Stimulated activated CD4-positive, alpha-beta T cell treated with anti-CD3 and anti-CD28 coated beads, Interleukin-4, amount 100 ng/mL, for 24 hours (primary cell): Measurements from ENCODE around the gene PPIP5K2.
"Not testable (repeated sequence)": the region's sequence is repeated elsewhere in the genome, so short reads cannot be mapped to it uniquely, and the experiment has no call there.

Experiments
- DNase-seq: peaks from one replicate; pipeline ENCODE4 v3.0.0-alpha.2; 2020

PPIP5K2 gene

DNA sequence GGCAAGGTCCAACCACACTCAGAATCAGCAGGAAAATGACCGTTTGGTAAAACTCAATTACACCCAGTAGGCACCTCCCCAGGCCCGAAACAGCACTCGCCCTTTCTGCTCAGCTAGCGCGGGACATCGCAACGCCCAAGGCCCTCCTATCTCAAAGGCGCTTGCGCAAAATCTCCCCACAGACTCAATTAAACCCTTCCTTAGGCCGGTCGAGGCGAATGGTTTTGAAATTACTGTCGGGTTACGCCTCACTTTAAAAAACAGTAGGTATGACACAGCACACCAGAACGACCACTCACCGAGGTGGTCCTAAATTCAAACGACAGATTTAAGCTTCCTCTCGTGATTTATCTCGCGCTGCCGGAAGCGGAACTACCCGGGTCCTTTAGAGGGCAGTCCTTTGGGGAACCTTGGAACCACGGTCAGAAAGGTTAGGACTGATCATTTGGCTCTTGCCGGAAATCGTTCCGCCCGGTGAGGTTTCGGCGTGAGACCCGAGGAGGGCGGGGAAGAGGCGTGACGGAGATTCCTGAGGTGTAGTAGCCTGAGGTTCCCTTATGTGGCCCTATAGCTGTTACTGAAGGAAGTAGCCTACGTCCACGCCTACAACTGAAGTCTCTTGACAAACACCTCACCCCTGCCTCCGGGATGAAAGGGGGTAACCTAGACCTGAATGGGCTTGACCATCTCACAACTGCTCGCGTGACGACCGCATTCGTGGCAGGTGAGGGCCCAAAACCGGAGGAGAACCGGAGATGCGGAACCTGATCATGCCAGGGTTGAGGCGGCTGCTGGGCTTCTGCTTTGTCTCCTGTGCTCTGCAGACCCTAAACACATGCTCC, at the start of gene PPIP5K2, which contains the start of gene GIN1:
Gene PPIP5K2, plus strand, starts transcription at position 537 of the 842 bp plus-strand sequence. CDS start 9,289 bp downstream, outside the sequence.
Gene GIN1, minus strand, starts transcription at position 374 of the 842 bp plus-strand sequence. CDS start 11,431 bp downstream, outside the sequence.
- peak; percentile 98 for DNase-seq

- not testable (repeated sequence) for DNase-seq
Observed at GRCh38 chr5:103073500-103073899, 46.6 kb upstream of the PPIP5K2 start.

GRCh38 chr5:103075442-103075841, 44.7 kb upstream of the PPIP5K2 start:
- no peak for DNase-seq

- no peak for DNase-seq
Observed at GRCh38 chr5:103079796-103080195, 40.3 kb upstream of the PPIP5K2 start.

DNA sequence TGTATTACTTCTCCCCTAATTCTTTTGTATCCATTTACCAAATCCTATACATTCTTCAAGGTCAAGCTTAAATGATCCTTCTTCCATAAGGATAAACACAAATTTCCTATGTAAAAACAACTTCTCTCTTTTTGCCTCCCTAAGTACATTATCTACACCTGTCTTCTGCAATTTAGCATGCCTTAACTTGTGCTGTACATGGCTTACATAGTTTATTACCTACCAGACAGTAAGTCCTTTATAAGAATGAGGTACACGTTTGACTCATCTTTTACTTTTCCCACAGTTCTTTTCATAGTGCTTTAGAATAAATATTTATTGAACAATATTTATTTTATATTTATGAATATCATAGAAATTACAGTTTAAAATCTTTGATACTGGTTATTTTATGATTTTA, 33.6 kb upstream of the PPIP5K2 start:
- no peak for DNase-seq

- DNase-seq: no peak
Observed at GRCh38 chr5:103089272-103089671, 30.8 kb upstream of the PPIP5K2 start.

DNA sequence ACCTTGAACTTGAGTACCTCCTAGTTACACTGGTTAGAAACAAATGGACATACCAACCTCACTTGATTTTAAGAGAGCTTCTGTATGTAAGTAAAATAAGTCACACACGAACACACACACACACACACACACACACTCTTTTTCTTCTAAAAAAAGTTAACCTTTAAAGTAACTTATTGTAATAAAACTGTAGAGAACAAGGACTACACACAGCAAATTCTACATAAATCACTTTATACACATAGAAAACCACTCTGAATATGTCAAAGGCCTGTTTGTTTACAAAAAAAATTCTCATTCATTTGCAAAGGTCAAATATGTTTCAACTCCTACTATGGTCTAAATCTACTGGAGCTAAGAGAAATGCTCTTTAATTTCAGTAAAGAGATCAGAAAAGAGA, 29.3 kb upstream of the PPIP5K2 start:
- no peak for DNase-seq

DNA sequence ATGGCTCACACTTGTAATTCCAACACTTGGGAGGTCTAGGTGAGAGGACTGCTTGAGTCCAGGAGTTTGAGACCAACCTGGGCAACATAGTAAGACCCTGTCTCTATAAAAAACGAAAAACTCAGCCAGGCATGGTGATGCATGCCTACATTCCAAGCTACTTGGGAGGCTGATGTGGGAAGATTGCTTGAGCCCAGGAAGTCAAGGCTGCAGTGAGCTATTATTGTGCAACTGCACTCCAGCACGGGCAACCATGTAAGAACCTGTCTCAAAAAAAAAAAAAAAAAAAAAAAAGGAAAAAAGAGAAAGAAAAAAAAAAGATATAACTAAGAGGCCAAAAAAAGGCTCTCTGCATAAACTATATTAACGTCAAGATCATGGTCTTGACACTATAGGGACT, 27.4 kb upstream of the PPIP5K2 start:
- no peak for DNase-seq

- DNase-seq: no peak
Observed at GRCh38 chr5:103093727-103094126, 26.4 kb upstream of the PPIP5K2 start.

DNA sequence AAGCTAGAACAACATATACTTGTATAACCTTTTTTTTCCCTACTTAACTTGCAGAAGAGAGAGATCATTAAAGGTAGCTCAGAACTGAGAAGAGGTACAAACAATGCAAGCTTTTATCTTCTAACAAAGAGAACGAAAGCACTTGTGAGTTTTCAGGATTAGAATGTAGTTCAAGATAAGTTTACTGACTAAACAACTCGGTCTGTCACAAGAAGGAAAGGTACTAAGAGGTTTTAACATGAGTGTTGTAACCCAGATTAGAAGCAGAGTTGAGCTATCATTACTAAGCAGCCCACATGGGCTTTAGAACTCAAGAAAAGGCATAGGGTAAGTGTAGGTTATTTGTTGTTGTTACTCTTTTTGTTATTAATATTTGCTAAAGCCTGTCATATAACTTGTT, 25.4 kb upstream of the PPIP5K2 start:
- no peak for DNase-seq

GRCh38 chr5:103098993-103099392, 21.1 kb upstream of the PPIP5K2 start:
- no peak for DNase-seq

DNA sequence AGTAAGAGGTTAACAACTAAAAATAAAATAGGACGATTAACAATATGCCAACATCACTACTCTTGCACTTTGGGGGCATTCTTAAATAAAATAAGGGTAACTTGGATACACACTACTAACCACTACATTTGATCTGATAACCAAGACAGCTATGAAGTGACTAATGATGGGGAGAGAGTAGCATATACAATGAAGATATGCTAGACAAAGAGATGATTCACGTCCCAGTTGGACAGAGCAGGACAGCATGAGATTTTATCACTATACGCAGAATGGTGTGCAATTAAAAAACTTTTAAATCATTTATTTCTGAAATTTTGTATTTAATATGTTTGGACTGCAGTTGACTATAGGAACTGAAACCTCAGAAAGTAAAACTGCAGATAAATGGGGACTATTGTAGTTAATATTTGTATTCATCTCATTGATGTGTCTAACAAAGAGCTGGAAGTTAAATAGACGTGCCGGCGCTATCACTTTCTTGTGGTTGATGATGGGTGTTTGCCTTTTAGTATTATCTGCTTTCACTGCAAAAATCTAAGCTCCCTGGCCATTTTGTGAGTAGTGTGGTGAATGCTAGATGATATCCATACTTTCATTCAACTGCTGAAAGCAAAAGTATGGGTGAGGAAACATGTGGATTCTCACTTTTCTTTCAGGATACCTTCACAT, 18.9 kb upstream of the PPIP5K2 start:
- no peak for DNase-seq

- no peak for DNase-seq
Observed at GRCh38 chr5:103102234-103102633, 17.9 kb upstream of the PPIP5K2 start.

DNA sequence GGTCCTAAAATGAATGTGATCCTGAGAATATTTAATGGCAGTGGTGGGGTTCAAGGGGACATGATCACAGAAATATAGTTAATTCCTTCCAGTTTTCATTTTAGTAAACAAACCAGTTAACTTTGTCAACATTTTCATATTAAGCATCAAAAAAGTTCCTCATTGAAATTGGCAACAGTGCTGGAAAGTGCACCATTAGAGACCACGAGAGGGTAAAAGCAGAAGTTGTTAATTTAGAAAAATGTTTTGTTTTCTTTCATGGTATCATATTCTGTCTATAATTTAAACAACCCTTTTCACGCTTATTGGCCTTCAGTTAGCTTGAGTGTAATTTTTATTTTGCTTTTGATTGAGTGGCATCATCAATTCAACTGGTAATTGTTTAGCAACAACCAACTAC, 12.0 kb upstream of the PPIP5K2 start:
- no peak for DNase-seq

GRCh38 chr5:103109277-103109676, 10.8 kb upstream of the PPIP5K2 start:
- no peak for DNase-seq

- no peak for DNase-seq
Observed at GRCh38 chr5:103110403-103110802, 9.7 kb upstream of the PPIP5K2 start.

DNA sequence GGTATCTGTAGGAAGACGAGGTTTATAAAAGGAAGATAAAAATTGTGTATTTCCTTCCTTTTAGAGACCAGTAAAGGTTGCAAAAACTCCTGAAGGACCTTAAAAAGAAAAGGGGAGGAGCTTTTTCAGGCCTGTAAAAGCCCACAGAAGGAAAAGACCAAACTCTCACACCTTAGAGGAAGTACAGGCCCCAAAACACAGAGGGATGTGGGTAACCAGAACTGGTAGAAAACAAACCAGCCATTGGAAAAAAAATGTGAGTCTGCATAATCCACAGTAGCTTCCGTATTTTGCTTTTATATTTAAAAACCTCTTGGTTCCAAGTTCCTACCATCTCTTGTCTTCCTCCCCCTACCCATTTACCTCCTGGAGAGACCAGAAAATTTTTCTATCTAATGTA, 8.6 kb upstream of the PPIP5K2 start:
- no peak for DNase-seq

- DNase-seq: no peak
Observed at GRCh38 chr5:103112910-103113309, 7.2 kb upstream of the PPIP5K2 start.

- no peak for DNase-seq
Observed at GRCh38 chr5:103114440-103114839, 5.7 kb upstream of the PPIP5K2 start.

DNA sequence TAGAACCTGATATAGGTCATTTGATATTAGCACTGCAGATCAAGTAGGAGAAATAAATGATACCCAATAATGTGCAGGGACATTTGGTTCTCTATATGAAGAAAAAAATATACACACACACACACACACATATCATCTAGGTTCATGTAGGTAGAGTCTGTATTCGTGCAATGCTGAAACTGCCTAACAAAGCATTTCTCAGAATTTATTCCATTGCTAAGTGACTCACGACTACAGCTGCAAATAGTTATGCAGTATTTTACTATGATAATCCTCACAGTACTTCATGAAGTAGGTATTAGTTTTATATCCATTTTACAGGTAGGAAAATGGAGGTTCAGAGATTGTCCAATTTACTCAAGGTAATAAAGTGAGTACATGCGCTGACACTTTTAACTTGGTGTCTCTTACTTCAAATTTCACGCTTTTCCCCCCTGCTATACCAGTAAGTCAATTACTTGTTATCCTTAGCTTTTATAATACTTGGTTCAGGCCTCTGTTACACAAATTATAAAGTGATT, 2.6 kb upstream of the PPIP5K2 start:
- DNase-seq: no peak

- no peak for DNase-seq
Observed at GRCh38 chr5:103119070-103119764, 884 bp upstream of the PPIP5K2 start.

- no peak for DNase-seq
Observed at GRCh38 chr5:103120607-103121200, 603 bp downstream of the PPIP5K2 start.

DNA sequence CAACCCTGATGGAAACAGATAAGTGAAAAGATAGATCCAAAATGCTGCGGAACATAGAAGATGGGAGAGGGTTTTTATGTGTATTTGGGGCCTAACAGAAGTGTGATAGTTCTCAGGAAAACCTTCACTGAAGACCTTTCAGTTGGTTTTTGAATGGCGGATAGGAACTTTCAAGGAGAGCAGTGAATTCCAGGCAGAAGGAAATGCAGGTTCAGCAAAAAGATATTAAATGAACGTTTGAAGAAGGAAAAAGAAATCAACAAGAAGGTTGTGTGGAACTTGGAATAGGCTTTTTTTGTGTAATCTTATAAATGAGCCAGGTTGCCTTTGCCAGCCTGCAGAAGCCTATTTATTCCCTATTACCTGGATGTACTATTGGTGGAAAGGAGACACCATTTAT, 2.1 kb downstream of the PPIP5K2 start:
- DNase-seq: no peak
